ENCODE results near the gene EPX.

DNA sequence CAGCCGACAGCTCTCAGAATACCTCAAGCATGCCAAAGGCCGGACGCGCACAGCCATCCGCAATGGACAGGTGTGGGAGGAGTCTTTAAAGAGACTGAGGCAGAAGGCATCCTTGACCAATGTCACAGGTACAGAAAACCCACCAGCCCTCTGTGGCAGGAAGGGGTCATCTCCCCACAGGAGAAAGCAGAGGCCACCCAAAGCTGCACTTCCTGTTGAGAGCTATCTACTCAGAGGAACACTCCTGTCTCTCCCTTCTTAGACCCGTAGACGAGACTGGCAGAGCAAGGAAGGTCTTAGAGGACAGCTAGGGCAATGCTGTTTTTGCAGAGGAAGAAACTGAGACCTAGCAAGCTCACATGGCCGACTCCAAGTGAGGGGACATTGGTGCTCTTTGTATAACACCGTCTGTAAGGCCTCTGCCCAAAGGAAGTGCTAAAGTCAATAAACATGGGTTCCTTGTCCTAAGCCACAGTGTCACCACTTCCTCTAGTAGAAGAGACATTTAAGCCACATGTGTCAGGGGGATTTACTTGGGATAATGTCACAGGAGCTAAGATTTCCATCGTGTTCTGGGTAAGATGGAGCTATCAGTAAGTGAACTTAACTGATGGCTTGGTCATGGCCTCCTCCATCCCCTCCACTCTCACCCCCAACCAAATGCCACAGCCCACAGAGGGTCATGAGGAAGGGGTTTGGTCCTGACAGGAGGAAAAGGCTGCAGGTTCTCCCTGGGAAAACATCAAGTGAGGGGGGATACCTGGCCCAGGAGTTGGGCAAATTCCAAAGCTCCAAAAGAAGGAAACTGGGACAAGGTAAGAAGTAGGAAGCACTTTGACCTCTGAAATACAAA is 55.2 kb downstream of the EPX start:
- TF ChIP-seq, protein P1, sequence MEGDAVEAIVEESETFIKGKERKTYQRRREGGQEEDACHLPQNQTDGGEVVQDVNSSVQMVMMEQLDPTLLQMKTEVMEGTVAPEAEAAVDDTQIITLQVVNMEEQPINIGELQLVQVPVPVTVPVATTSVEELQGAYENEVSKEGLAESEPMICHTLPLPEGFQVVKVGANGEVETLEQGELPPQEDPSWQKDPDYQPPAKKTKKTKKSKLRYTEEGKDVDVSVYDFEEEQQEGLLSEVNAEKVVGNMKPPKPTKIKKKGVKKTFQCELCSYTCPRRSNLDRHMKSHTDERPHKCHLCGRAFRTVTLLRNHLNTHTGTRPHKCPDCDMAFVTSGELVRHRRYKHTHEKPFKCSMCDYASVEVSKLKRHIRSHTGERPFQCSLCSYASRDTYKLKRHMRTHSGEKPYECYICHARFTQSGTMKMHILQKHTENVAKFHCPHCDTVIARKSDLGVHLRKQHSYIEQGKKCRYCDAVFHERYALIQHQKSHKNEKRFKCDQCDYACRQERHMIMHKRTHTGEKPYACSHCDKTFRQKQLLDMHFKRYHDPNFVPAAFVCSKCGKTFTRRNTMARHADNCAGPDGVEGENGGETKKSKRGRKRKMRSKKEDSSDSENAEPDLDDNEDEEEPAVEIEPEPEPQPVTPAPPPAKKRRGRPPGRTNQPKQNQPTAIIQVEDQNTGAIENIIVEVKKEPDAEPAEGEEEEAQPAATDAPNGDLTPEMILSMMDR (IDR thresholded peaks at IDR 0.05) = no peak
- no peak for TF ChIP-seq EP300 (IDR thresholded peaks at IDR 0.05; ENCODE audit: low read depth)
- TF ChIP-seq POLR2A (IDR thresholded peaks at IDR 0.05) = no peak
- TF ChIP-seq POLR2AphosphoS5 (IDR thresholded peaks at IDR 0.05) = no peak

All from transverse colon (tissue), 4 donors.